MM.1S (cell line): ENCODE results near the gene DLG5.

Experiments used
- EZH2phosphoT487 ChIP-seq: fragments of 300-600 bp; sonication (generic); IDR thresholded peaks from 2 replicates; pipeline ENCODE4 v1.6.1; 2018; ENCODE audit warnings: antibody characterized with exemption, low read length
- TF ChIP-seq, protein P1 (sequence below): fragments of 300-600 bp; sonication (generic); IDR thresholded peaks from 2 replicates; pipeline ENCODE4 v1.5.1; 2016; ENCODE audit warnings: antibody characterized with exemption, low read length, mixed read lengths

DNA sequence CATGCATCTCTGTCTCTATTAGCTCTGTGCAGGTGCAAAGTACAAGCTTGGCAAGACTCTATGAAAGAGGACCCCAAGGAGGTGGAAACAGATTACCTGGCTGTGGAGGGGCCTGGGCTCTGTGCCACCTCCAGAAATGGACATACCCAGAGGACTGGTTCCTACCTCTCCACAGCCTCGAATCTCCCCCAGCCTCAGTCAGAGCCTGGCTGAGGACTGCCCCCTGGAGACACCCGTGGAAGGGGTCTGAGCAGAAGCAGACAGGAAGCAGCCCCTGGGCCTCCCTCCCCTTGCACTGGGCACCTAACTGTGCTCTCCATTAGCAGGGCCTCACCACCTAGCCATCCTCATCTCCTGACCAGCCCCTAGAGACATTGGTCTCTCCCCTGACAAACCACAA lies 92.0 kb downstream of the DLG5 start:
- TF ChIP-seq, protein P1, sequence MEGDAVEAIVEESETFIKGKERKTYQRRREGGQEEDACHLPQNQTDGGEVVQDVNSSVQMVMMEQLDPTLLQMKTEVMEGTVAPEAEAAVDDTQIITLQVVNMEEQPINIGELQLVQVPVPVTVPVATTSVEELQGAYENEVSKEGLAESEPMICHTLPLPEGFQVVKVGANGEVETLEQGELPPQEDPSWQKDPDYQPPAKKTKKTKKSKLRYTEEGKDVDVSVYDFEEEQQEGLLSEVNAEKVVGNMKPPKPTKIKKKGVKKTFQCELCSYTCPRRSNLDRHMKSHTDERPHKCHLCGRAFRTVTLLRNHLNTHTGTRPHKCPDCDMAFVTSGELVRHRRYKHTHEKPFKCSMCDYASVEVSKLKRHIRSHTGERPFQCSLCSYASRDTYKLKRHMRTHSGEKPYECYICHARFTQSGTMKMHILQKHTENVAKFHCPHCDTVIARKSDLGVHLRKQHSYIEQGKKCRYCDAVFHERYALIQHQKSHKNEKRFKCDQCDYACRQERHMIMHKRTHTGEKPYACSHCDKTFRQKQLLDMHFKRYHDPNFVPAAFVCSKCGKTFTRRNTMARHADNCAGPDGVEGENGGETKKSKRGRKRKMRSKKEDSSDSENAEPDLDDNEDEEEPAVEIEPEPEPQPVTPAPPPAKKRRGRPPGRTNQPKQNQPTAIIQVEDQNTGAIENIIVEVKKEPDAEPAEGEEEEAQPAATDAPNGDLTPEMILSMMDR: no peak
- TF ChIP-seq EZH2phosphoT487: no peak
